Ovary (tissue), 3 donors: ENCODE measurements around the gene STOM.

Experiments used
- CTCF ChIP-seq, 3 donors: fragments of 450-650 bp in 2 of 3; fragments of 200-600 bp in 1 of 3; IDR thresholded peaks; one replicate each; pipeline versions ENCODE4 v1.5.1 to v1.8.0; 2016 to 2022; ENCODE audit warnings: antibody characterized with exemption in 3 of 3, mild to moderate bottlenecking in 1 of 3
- POLR2A ChIP-seq: fragments of 450-650 bp; IDR thresholded peaks from one replicate; pipeline ENCODE4 v1.6.1; 2017; ENCODE audit warnings: antibody characterized with exemption, mild to moderate bottlenecking, moderate library complexity
- donor health status: DM: no; HTN: no; CAD: no.

- TF ChIP-seq CTCF (IDR thresholded peaks at IDR 0.05) (no peak), POLR2A (no peak)
Observed at GRCh38 chr9:121386442-121387175, 16.6 kb upstream of the STOM start.
